HFF-Myc (cell line): ENCODE results near the gene LRCOL1.

Experiments
- DNase-seq: peaks from one replicate; pipeline ENCODE4 v3.0.0-alpha.2; 2011; ENCODE audit warnings: low read depth; ENCODE audit errors: extremely low read depth
- H3K4me3 ChIP-seq: replicated peaks from 2 replicates; pipeline ENCODE4 v1.5.1; 2011; ENCODE audit warnings: low read depth, mild to moderate bottlenecking, control low read depth, low read length
- TF ChIP-seq, protein P1 (sequence below): IDR thresholded peaks from 2 replicates; pipeline ENCODE4 v1.5.1; 2012; ENCODE audit warnings: mild to moderate bottlenecking, low read depth, low read length, control low read depth; ENCODE audit errors: missing control alignments

LRCOL1 gene

DNA sequence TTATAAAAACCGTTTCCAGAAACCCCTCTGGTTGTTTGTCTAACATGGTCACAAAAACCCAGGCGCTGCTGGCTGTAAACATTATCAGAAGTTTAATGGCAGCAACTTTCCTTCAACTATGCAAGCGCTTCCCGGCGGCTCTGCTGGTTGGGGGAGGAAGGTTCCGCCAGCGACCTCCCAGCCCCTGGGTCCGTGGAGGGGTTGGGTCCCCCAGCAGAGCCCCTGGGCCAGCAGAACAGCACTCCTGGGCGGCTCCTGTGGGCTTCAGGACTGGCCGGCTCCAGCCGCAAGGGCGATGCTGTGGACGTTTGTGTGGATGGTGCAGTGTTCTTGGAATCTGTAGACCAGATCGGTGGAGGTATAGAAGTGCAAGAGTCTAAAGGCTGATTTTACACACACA lies 26.0 kb downstream of the LRCOL1 start:
- TF ChIP-seq, protein P1, sequence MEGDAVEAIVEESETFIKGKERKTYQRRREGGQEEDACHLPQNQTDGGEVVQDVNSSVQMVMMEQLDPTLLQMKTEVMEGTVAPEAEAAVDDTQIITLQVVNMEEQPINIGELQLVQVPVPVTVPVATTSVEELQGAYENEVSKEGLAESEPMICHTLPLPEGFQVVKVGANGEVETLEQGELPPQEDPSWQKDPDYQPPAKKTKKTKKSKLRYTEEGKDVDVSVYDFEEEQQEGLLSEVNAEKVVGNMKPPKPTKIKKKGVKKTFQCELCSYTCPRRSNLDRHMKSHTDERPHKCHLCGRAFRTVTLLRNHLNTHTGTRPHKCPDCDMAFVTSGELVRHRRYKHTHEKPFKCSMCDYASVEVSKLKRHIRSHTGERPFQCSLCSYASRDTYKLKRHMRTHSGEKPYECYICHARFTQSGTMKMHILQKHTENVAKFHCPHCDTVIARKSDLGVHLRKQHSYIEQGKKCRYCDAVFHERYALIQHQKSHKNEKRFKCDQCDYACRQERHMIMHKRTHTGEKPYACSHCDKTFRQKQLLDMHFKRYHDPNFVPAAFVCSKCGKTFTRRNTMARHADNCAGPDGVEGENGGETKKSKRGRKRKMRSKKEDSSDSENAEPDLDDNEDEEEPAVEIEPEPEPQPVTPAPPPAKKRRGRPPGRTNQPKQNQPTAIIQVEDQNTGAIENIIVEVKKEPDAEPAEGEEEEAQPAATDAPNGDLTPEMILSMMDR: no peak
- H3K4me3 ChIP-seq: no peak overlapping the region
- DNase-seq: no peak

DNA sequence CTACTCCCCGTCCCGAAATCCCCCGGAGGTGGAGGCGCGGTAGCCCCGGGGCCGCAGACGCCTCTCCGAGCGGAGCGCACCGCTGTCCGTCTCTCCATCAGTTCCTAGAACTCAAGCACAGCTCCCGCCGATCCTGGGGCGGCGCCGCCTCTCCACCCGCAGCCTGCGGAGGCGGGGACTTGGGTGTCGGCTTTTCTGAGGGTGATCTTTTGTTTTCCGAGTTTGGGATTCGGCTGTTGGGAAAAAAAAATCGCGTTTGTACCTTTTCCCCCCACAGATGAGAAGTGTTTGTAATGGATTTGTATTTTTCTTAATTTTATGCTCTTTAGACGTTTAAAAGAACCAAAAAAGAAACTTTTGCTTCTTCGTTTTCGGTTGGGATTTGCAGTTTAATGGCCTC lies 26.6 kb downstream of the LRCOL1 start:
- H3K4me3 ChIP-seq: no peak overlapping the region
- TF ChIP-seq, protein P1: no peak
- DNase-seq: no peak

- TF ChIP-seq, protein P1: no peak
- DNase-seq: no peak
- H3K4me3 ChIP-seq: no peak overlapping the region
Observed at GRCh38 chr12:132583411-132583710, 27.0 kb downstream of the LRCOL1 start.

- TF ChIP-seq, protein P1: no peak
- H3K4me3 ChIP-seq: no peak overlapping the region
Observed at GRCh38 chr12:132582582-132583410, 27.6 kb downstream of the LRCOL1 start.

GRCh38 chr12:132582058-132582420 lies 28.3 kb downstream of the LRCOL1 start:
- DNase-seq: no peak
- TF ChIP-seq, protein P1: no peak
- no peak overlapping the region for H3K4me3 ChIP-seq

More at GRCh38 chr12:132582582-132583410, 27.6 kb downstream of the LRCOL1 start:
- no peak for DNase-seq

- no peak for DNase-seq
- TF ChIP-seq, protein P1: no peak
- H3K4me3 ChIP-seq: no peak overlapping the region
Observed at GRCh38 chr12:132581348-132582057, 28.9 kb downstream of the LRCOL1 start.
